ENCODE results near the gene KIAA1210.
A peak's percentile ranks its signal among the peaks of the same experiment; 100 is the strongest.

Gene KIAA1210

GRCh38 chrX:119075270-119076025, 52.2 kb downstream of the KIAA1210 start:
- no peak for DNase-seq (ENCODE audit: insufficient read length, low spot score)
- TF ChIP-seq POLR2A (IDR thresholded peaks at IDR 0.05; ENCODE audit: low read depth, low read length) (no peak), SPI1 (IDR thresholded peaks at IDR 0.05; ENCODE audit: low read depth, low read length) (no peak), POU2F2 (IDR thresholded peaks at IDR 0.05; ENCODE audit: low read depth, low read length) (no peak), PAX5 (IDR thresholded peaks at IDR 0.05; ENCODE audit: insufficient read depth, low read length, severe bottlenecking) (no peak)
- FAIRE-seq: no peak

DNA sequence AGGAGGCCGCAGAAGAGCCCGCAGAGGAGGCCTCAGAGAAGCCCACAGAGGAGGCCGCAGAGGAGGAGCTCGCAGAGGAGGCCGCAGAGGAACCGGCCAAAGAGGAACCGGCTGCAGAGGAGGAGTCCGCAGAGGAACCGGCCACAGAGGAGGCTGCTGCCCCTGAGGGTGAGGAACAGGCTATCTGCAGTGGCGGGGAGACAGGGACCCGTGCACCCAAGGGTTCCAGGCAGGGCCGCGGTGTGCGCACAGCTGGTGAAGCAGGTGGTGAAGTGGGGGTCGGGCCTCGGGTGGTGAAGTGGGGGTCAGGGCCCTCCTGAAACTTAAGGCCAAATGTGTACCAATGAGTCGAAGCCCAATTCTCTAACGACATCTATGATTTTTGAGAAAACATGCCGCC, 53.7 kb downstream of the KIAA1210 start:
- no peak for DNase-seq (ENCODE audit: insufficient read length, low spot score)
- no peak for TF ChIP-seq SPI1 (IDR thresholded peaks at IDR 0.05; ENCODE audit: low read depth, low read length)
- no peak for TF ChIP-seq POLR2AphosphoS5 (IDR thresholded peaks at IDR 0.05; ENCODE audit: low read depth, low read length)
- no peak for TF ChIP-seq POU2F2 (IDR thresholded peaks at IDR 0.05; ENCODE audit: low read depth, low read length)
- no peak for TF ChIP-seq POLR2A (IDR thresholded peaks at IDR 0.05; ENCODE audit: low read depth, low read length)
- TF ChIP-seq TAF1 (IDR thresholded peaks at IDR 0.05; ENCODE audit: low read depth, low read length): no peak
- TF ChIP-seq PAX5 (IDR thresholded peaks at IDR 0.05; ENCODE audit: insufficient read depth, low read length, severe bottlenecking): no peak
- FAIRE-seq: no peak

DNA sequence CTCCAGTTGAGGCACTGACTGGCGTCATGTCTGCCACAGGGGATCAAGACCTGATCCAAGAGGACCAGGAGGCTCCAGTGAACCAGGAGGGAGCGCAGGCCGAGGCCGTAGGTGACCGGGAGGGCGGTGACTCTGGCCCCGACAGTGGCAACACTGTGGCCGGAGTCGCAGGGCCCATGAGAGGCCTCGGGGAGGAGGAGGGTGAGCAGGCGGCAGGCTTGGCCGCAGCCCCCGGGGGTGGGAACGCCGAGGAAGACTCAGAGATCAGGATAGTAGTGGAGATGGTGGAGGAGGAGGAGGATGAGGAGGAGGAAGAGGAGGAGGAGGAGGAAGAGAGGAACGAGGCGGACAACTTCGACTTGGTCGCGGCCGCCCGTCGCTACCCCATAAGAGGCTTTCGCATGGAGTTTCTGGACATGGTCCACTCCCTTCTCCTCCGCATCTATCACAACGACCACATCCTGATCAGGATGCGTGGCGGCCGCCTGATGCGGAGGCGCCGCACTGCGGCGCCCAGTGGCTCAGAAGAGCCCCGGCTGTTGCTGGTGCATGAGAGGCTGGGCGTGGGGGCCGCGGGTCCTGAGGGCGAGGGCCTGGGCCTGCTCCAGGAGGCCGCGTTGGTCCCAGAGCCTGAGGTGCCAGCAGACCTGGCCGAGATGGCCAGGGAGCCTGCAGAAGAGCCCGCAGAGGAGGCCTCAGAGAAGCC, 54.3 kb downstream of the KIAA1210 start:
- DNase-seq (ENCODE audit: insufficient read length, low spot score) (no peak), FAIRE-seq (no peak)
- TF ChIP-seq SPI1 (IDR thresholded peaks at IDR 0.05; ENCODE audit: low read depth, low read length) (no peak), POLR2AphosphoS5 (IDR thresholded peaks at IDR 0.05; ENCODE audit: low read depth, low read length) (no peak), POLR2A (IDR thresholded peaks at IDR 0.05; ENCODE audit: low read depth, low read length) (no peak)

DNA sequence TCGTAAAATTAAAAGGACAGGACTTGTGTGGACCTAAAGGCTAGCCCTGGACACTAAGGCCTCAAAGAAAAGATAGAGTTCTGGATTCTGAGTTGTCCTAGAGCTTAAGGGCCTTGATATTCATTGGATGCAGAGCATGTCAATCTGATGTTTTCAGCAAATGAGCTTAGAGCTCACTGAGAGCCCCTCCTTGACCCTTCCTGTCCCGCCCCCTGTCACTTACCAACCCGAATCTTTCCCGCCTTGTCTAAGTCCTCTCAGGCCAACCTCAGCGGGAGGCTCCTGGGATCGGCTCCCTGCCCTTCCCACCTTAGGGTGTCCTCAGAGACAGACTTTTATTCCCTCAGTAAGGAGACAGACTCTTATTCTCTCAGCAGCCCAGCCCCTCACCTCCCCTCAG, 54.9 kb downstream of the KIAA1210 start, which contains the start of gene CT47C1:
Gene CT47C1, plus strand, starts transcription at position 250 of the 400 bp plus-strand sequence. CDS start 233 bp downstream, outside the sequence.
- TF ChIP-seq POLR2A (IDR thresholded peaks at IDR 0.05; ENCODE audit: low read depth, low read length): no peak
- no peak for TF ChIP-seq POLR2AphosphoS5 (IDR thresholded peaks at IDR 0.05; ENCODE audit: low read depth, low read length)
- no peak for TF ChIP-seq PAX5 (IDR thresholded peaks at IDR 0.05; ENCODE audit: insufficient read depth, low read length, severe bottlenecking)
- TF ChIP-seq POU2F2 (IDR thresholded peaks at IDR 0.05; ENCODE audit: low read depth, low read length): no peak
- no peak for TF ChIP-seq TAF1 (IDR thresholded peaks at IDR 0.05; ENCODE audit: low read depth, low read length)
- no peak for TF ChIP-seq SPI1 (IDR thresholded peaks at IDR 0.05; ENCODE audit: low read depth, low read length)
- DNase-seq (ENCODE audit: insufficient read length, low spot score) (no peak), FAIRE-seq (no peak)

DNA sequence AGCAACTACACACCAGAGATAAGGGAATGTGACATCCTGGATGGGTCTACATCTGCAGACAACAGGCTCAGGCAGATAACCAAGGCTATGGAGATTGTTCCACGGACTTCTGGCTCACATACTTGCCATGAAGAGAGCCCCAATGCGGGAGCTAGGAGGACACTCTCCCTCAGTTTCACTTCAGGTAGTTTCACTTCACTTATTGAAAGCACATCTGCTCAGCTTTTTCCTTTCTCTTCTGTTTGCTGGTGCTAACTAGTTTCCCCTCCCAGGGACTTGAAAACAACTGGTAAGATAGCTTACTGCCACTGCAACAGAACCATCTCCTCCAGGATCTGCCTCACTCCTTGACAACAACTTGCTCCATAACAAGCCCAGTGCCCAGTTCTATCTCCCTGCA, 56.2 kb downstream of the KIAA1210 start:
- FAIRE-seq (peak; percentile 20), DNase-seq (ENCODE audit: insufficient read length, low spot score) (no peak)
- no peak for TF ChIP-seq POLR2A (IDR thresholded peaks at IDR 0.05; ENCODE audit: low read depth, low read length)
- TF ChIP-seq PAX5 (IDR thresholded peaks at IDR 0.05; ENCODE audit: insufficient read depth, low read length, severe bottlenecking): no peak
- peak; percentile 56 for TF ChIP-seq SPI1 (IDR thresholded peaks at IDR 0.05; ENCODE audit: low read depth, low read length)
- no peak for TF ChIP-seq POU2F2 (IDR thresholded peaks at IDR 0.05; ENCODE audit: low read depth, low read length)

DNA sequence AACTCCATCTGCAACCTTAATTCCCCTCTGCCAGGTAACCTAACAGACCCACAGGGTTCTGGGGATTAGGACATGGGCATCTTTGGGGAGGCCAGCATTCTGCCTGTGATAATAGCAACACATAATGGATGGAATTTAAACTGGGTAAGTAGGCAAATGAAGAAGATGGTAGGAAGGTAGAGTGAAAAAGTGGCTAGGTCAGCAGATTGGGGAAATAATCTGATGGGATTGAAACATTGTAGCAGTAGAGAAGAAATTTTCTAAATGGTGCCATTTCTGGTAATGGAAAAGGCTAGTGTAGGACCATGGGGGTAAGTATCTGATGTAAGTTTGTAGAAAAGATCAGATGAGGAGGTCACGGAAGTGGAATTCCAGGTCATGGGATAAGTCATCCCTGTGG, 57.9 kb downstream of the KIAA1210 start:
- TF ChIP-seq PAX5 (IDR thresholded peaks at IDR 0.05; ENCODE audit: insufficient read depth, low read length, severe bottlenecking) (no peak), TAF1 (IDR thresholded peaks at IDR 0.05; ENCODE audit: low read depth, low read length) (no peak), POU2F2 (IDR thresholded peaks at IDR 0.05; ENCODE audit: low read depth, low read length) (no peak), POLR2A (IDR thresholded peaks at IDR 0.05; ENCODE audit: low read depth, low read length) (no peak), SPI1 (IDR thresholded peaks at IDR 0.05; ENCODE audit: low read depth, low read length) (no peak), POLR2AphosphoS5 (IDR thresholded peaks at IDR 0.05; ENCODE audit: low read depth, low read length) (no peak)
- DNase-seq (ENCODE audit: insufficient read length, low spot score) (no peak), FAIRE-seq (no peak)

DNA sequence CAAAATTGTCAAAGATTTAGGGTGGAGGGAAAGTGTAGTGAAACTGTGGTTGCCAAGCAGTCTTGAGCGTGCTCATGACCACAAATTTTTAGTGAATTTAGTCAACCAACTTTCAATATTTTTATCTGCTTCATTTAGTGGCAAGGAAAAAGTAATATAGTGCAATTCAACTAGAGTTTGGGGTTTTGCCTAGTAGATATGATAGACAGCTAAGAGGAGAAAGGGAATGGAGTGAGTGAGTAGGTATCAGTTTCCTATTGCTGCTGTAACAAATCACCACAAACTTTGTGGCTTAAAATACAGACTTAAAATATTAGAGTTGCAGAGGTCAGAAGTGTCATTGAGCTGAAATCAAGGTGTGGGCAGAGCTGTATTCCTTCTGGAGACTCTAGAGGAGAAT, 58.5 kb downstream of the KIAA1210 start:
- TF ChIP-seq TAF1 (IDR thresholded peaks at IDR 0.05; ENCODE audit: low read depth, low read length): no peak
- TF ChIP-seq POLR2A (IDR thresholded peaks at IDR 0.05; ENCODE audit: low read depth, low read length): no peak
- TF ChIP-seq POU2F2 (IDR thresholded peaks at IDR 0.05; ENCODE audit: low read depth, low read length): no peak
- TF ChIP-seq SPI1 (IDR thresholded peaks at IDR 0.05; ENCODE audit: low read depth, low read length): no peak
- no peak for TF ChIP-seq POLR2AphosphoS5 (IDR thresholded peaks at IDR 0.05; ENCODE audit: low read depth, low read length)
- TF ChIP-seq PAX5 (IDR thresholded peaks at IDR 0.05; ENCODE audit: insufficient read depth, low read length, severe bottlenecking): no peak
- DNase-seq (ENCODE audit: insufficient read length, low spot score): no peak
- FAIRE-seq: no peak

DNA sequence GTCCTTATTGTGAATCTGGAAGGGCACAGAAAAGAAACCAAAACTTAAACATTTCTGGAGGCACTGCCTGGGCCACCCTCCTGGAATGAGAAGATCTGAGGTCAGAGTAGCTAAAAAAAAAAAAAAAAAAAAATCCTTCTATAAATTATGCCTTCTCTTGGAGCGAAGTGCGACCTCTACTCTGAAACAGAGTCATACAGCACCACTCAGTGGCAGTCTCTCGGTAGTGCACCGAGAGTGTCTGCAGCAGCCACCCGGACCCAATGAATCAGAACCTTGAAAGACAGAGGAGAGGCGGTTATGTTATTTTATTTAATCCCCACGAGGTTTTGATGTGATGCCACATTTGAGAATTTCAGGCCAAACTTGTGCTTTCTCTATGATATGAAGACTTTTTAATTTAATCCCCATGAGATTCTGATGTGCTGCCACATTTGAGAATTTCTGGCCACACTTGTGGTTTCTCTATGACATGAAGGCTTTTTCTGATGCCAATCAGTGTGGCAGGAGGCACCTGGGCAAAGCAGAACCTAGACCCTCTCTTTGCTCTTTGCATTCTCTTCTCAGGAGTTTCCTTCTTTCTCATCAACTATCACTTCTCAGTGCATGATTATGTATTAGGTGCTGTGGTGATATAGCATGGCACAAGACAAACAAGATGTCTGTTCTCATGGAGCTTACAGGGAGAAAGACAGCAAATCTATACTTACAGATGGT, 60.4 kb downstream of the KIAA1210 start:
- no peak for DNase-seq (ENCODE audit: insufficient read length, low spot score)
- TF ChIP-seq PAX5 (IDR thresholded peaks at IDR 0.05; ENCODE audit: insufficient read depth, low read length, severe bottlenecking): no peak
- TF ChIP-seq POLR2A (IDR thresholded peaks at IDR 0.05; ENCODE audit: low read depth, low read length): no peak
- no peak for TF ChIP-seq POU2F2 (IDR thresholded peaks at IDR 0.05; ENCODE audit: low read depth, low read length)
- TF ChIP-seq TAF1 (IDR thresholded peaks at IDR 0.05; ENCODE audit: low read depth, low read length): no peak
- peak; percentile 9 for FAIRE-seq

DNA sequence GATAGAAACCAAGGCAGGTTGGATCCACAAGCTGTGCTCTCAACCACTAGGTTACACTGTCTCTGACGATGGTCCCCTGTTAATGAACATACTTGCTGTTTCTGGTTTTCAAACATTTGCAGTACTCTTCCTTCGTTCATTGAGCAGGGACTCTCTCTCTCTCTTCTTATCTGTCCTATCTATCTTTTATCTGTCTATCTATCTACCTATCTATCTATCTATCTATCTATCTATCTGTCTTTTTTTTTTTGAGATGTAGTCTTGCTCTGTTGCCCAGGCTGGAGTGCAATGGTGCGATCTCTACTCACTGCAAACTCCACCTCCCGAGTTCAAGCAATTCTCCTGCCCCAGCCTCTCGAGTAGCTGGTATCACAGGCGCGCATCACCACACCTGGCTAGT, 64.2 kb downstream of the KIAA1210 start:
- DNase-seq (ENCODE audit: insufficient read length, low spot score) (no peak), FAIRE-seq (no peak)
- TF ChIP-seq POLR2AphosphoS5 (IDR thresholded peaks at IDR 0.05; ENCODE audit: low read depth, low read length): no peak
- no peak for TF ChIP-seq TAF1 (IDR thresholded peaks at IDR 0.05; ENCODE audit: low read depth, low read length)
- no peak for TF ChIP-seq PAX5 (IDR thresholded peaks at IDR 0.05; ENCODE audit: insufficient read depth, low read length, severe bottlenecking)
- no peak for TF ChIP-seq POLR2A (IDR thresholded peaks at IDR 0.05; ENCODE audit: low read depth, low read length)
- no peak for TF ChIP-seq SPI1 (IDR thresholded peaks at IDR 0.05; ENCODE audit: low read depth, low read length)
- no peak for TF ChIP-seq POU2F2 (IDR thresholded peaks at IDR 0.05; ENCODE audit: low read depth, low read length)

Measured in GM12891 (cell line).